IMR-90 (cell line): ENCODE measurements around the gene MYH10. TPM values are rescaled to one million over a fixed set of nuclear protein-coding genes. Genes with fewer than 3 reads are reported as not detected.
A peak's percentile ranks its signal among the peaks of the same experiment; 100 is the strongest.

ENCODE experiments used
- ATAC-seq: fragments of 200-7000 bp; cut with Tn5 transposase; 2 replicates; pipeline ENCODE4 v1.9.1; 2020; ENCODE audit warnings: low read depth, mild to moderate bottlenecking, moderate library complexity
- BruUV-seq: library from RNA; stranded (reverse); fragments of 400-500 nt; replicated peaks from 2 replicates; lab custom pipeline; 2021; lab: Mats Ljungman, UMichigan
- CTCF ChIA-PET: fragments of 300-600 bp; formaldehyde crosslinking; extraction: SDS; loops from one replicate; lab custom pipeline; 2021; ENCODE audit warnings: antibody characterized with exemption; lab: Yijun Ruan, JAX
- POLR2A ChIA-PET: fragments of 300-600 bp; sonication (Branson Sonifier 250); formaldehyde crosslinking; loops from one replicate; lab custom pipeline; 2022; ENCODE audit warnings: antibody characterized with exemption; ENCODE audit not compliant: unreplicated experiment; lab: Charles Lee
- DNase-seq: peaks from one replicate; pipeline ENCODE4 v3.0.0; 2013
- H2AFZ ChIP-seq: replicated peaks from 2 replicates; pipeline ENCODE3; 2013; ENCODE audit warnings: low read length, mild to moderate bottlenecking; ENCODE audit not compliant: poor library complexity
- H2AK5ac ChIP-seq: 2 replicates; pipeline ENCODE4 v1.6.1; 2013; ENCODE audit warnings: low read depth, low read length, inconsistent platforms
- H2AK9ac ChIP-seq: replicated peaks from 2 replicates; pipeline ENCODE3; 2013; ENCODE audit warnings: mild to moderate bottlenecking, low read depth, low read length, moderate library complexity; ENCODE audit not compliant: poor library complexity
- H2BK120ac ChIP-seq: 2 replicates; pipeline ENCODE4 v1.6.1; 2013; ENCODE audit warnings: low read depth, low read length, inconsistent platforms
- H2BK15ac ChIP-seq: 3 replicates; pipeline ENCODE4 v1.6.1; 2013; ENCODE audit warnings: low read depth, low read length, inconsistent platforms
- H2BK20ac ChIP-seq: 2 replicates; pipeline ENCODE4 v1.6.1; 2013; ENCODE audit warnings: low read depth, mild to moderate bottlenecking, inconsistent platforms, low read length, moderate library complexity
- H2BK5ac ChIP-seq: 2 replicates; pipeline ENCODE4 v1.6.1; 2013; ENCODE audit warnings: mild to moderate bottlenecking, low read depth, low read length, inconsistent platforms; ENCODE audit not compliant: poor library complexity, severe bottlenecking
- H3K14ac ChIP-seq: replicated peaks from 2 replicates; pipeline ENCODE4 v1.6.1; 2013; ENCODE audit warnings: low read depth, low read length, inconsistent platforms
- H3K18ac ChIP-seq: 2 replicates; pipeline ENCODE4 v1.6.1; 2013; ENCODE audit warnings: low read depth, low read length, control low read depth
- H3K23ac ChIP-seq: 2 replicates; pipeline ENCODE4 v1.6.1; 2013; ENCODE audit warnings: low read depth, low read length, inconsistent platforms
- H3K27ac ChIP-seq: 2 replicates; pipeline ENCODE4 v1.5.1; 2013; ENCODE audit warnings: mild to moderate bottlenecking, control low read depth, low read length; ENCODE audit not compliant: insufficient read depth
- H3K27me3 ChIP-seq: 2 replicates; pipeline ENCODE4 v1.6.1; 2013; ENCODE audit warnings: low read length; ENCODE audit not compliant: control insufficient read depth, insufficient read depth
- H3K36me3 ChIP-seq: 2 replicates; pipeline ENCODE4 v1.6.1; 2013; ENCODE audit warnings: low read length, mixed read lengths; ENCODE audit not compliant: control insufficient read depth, insufficient read depth
- H3K4ac ChIP-seq: 2 replicates; pipeline ENCODE4 v1.6.1; 2013; ENCODE audit warnings: low read depth, low read length, inconsistent platforms
- H3K4me1 ChIP-seq: 2 replicates; pipeline ENCODE4 v1.6.1; 2013; ENCODE audit warnings: low read length, mixed read lengths; ENCODE audit not compliant: control insufficient read depth, insufficient read depth
- H3K4me2 ChIP-seq: 2 replicates; pipeline ENCODE4 v1.6.1; 2013; ENCODE audit warnings: low read depth, mild to moderate bottlenecking, control low read depth, low read length, moderate library complexity
- H3K4me3 ChIP-seq: 2 replicates; pipeline ENCODE4 v1.5.1; 2013; ENCODE audit warnings: low read depth, mild to moderate bottlenecking, control low read depth, low read length, moderate library complexity; ENCODE audit not compliant: insufficient read depth
- H3K56ac ChIP-seq: 2 replicates; pipeline ENCODE4 v1.6.1; 2013; ENCODE audit warnings: low read length, inconsistent platforms; ENCODE audit not compliant: insufficient read depth; ENCODE audit errors: extremely low read depth
- H3K79me1 ChIP-seq, 2 experiments: 2 replicates each; pipeline ENCODE4 v1.6.1; 2013; ENCODE audit warnings: low read length in 2 of 2, inconsistent platforms in 1 of 2, low read depth in 1 of 2
- H3K9ac ChIP-seq: 2 replicates; pipeline ENCODE4 v1.6.1; 2013; ENCODE audit warnings: low read depth, low read length, control low read depth
- H3K9me1 ChIP-seq: 2 replicates; pipeline ENCODE4 v1.6.1; 2013; ENCODE audit warnings: low read length, inconsistent platforms; ENCODE audit not compliant: insufficient read depth
- H3K9me3 ChIP-seq: 2 replicates; pipeline ENCODE4 v1.6.1; 2013; ENCODE audit warnings: low read length; ENCODE audit not compliant: control insufficient read depth, insufficient read depth
- H4K20me1 ChIP-seq: 2 replicates; pipeline ENCODE4 v1.6.1; 2013; ENCODE audit warnings: low read length, inconsistent platforms; ENCODE audit not compliant: insufficient read depth
- H4K5ac ChIP-seq: 2 replicates; pipeline ENCODE4 v1.6.1; 2013; ENCODE audit warnings: mild to moderate bottlenecking, low read depth, low read length, control low read depth
- H4K8ac ChIP-seq, 2 experiments: 2 replicates each; pipeline ENCODE4 v1.6.1; 2013; ENCODE audit warnings: low read depth in 2 of 2, low read length in 2 of 2, control low read depth in 1 of 2, inconsistent platforms in 1 of 2
- H4K91ac ChIP-seq: 2 replicates; pipeline ENCODE4 v1.6.1; 2013; ENCODE audit warnings: low read depth, low read length, inconsistent platforms; ENCODE audit not compliant: insufficient read depth
- BHLHE40 ChIP-seq: fragments of 150-350 bp; IDR thresholded peaks from 2 replicates; pipeline ENCODE4 v1.6.1; 2016; ENCODE audit warnings: mild to moderate bottlenecking, low read depth, low read length
- CEBPB ChIP-seq: IDR thresholded peaks from 2 replicates; pipeline ENCODE4 v1.6.1; 2012; ENCODE audit warnings: low read depth, low read length, improper control_type of control experiment
- CHD1 ChIP-seq: IDR thresholded peaks from 2 replicates; pipeline ENCODE4 v1.6.1; 2012; ENCODE audit warnings: low read depth, low read length, improper control_type of control experiment
- FOS ChIP-seq: fragments of 150-350 bp; IDR thresholded peaks from 2 replicates; pipeline ENCODE4 v1.6.1; 2016; ENCODE audit warnings: low read depth, low read length
- MAFK ChIP-seq: IDR thresholded peaks from 2 replicates; pipeline ENCODE4 v1.6.1; 2012; ENCODE audit warnings: low read depth, low read length, improper control_type of control experiment
- MAZ ChIP-seq: IDR thresholded peaks from 2 replicates; pipeline ENCODE4 v1.6.1; 2012; ENCODE audit warnings: low read depth, mild to moderate bottlenecking, low read length, improper control_type of control experiment, moderate library complexity, borderline replicate concordance
- MXI1 ChIP-seq: IDR thresholded peaks from 2 replicates; pipeline ENCODE4 v1.6.1; 2012; ENCODE audit warnings: low read depth, mild to moderate bottlenecking, low read length, moderate library complexity, borderline replicate concordance
- NFE2L2 ChIP-seq: fragments of 150-350 bp; IDR thresholded peaks from 2 replicates; pipeline ENCODE4 v1.6.1; 2016; ENCODE audit warnings: low read depth, mild to moderate bottlenecking, low read length
- POLR2A ChIP-seq: IDR thresholded peaks from 2 replicates; pipeline ENCODE4 v1.6.1; 2012; ENCODE audit warnings: mild to moderate bottlenecking, low read depth, low read length
- RAD21 ChIP-seq: IDR thresholded peaks from 2 replicates; pipeline ENCODE4 v1.6.1; 2012; ENCODE audit warnings: low read length, improper control_type of control experiment
- RCOR1 ChIP-seq: IDR thresholded peaks from 2 replicates; pipeline ENCODE4 v1.6.1; 2012; ENCODE audit warnings: mild to moderate bottlenecking, low read length, improper control_type of control experiment; ENCODE audit not compliant: insufficient replicate concordance
- RFX5 ChIP-seq: IDR thresholded peaks from 2 replicates; pipeline ENCODE4 v1.8.0; 2012; ENCODE audit warnings: low read depth, mild to moderate bottlenecking, low read length, moderate library complexity
- SMC3 ChIP-seq: fragments of 150-350 bp; IDR thresholded peaks from 2 replicates; pipeline ENCODE4 v1.6.1; 2016; ENCODE audit warnings: low read depth, mild to moderate bottlenecking, antibody characterized with exemption, low read length, moderate library complexity
- WGBS, 2 experiments: methylation state at CpG; one replicate each; pipeline versions ENCODE4 v1.1.5 to v1.1.7; 2013; ENCODE audit warnings: missing lambda C conversion rate in 2 of 2; ENCODE audit not compliant: insufficient read length in 1 of 2; ENCODE audit errors: extremely low coverage in 2 of 2; 5-methylcytosine and 5-hydroxymethylcytosine counted together
- dilution Hi-C: fragments of 300-500 bp; cut with HindIII; formaldehyde crosslinking; loops from one replicate; pipeline ENCODE4 v1.14.3; 2018; ENCODE audit warnings: low sequenced_read_pairs; ENCODE audit not compliant: unreplicated experiment
- in situ Hi-C: fragments of 300-500 bp; cut with MboI; formaldehyde crosslinking; loops from 3 replicates; pipeline ENCODE4 v1.14.3; 2019; ENCODE audit warnings: low sequenced_read_pairs, inconsistent platforms, mixed read lengths
- intact Hi-C: fragments of 100-400 bp; cut with micrococcal nuclease; formaldehyde crosslinking; loops from 2 replicates; pipeline ENCODE4 v1.10.0; 2022
- polyA plus RNA-seq, 3 experiments: library from polyadenylated mRNA; depleted of rRNA; stranded (reverse); fragments of >200 nt; gene quantifications; 2 replicates each; pipeline ENCODE4 v1.2.3, GENCODE V29; 2012; ENCODE audit warnings: low replicate concordance in 1 of 3
- total RNA-seq: library from RNA; depleted of rRNA; stranded (reverse); fragments of >200 nt; gene quantifications from 2 replicates; pipeline ENCODE4 v1.2.3, GENCODE V29; 2012
- TF ChIP-seq, protein P1 (sequence below): conservative IDR thresholded peaks from 2 replicates; pipeline ENCODE4 v1.5.1; 2012; ENCODE audit warnings: mild to moderate bottlenecking, low read depth, low read length, improper control_type of control experiment
- TF ChIP-seq, protein P2 (sequence below): fragments of 150-350 bp; IDR thresholded peaks from 2 replicates; pipeline ENCODE4 v1.6.1; 2017; ENCODE audit warnings: mild to moderate bottlenecking, antibody characterized with exemption, low read length, low read depth
- TF ChIP-seq, protein P3 (sequence below): fragments of 150-350 bp; IDR thresholded peaks from 2 replicates; pipeline ENCODE4 v1.6.1; 2016; ENCODE audit warnings: low read depth, mild to moderate bottlenecking, low read length, moderate library complexity, borderline replicate concordance

Gene MYH10
- total and polyA plus RNA-seq, 2 of the 4 experiments (the other 2 are of a cell fraction), result 71.2 to 95.2 TPM

DNA sequence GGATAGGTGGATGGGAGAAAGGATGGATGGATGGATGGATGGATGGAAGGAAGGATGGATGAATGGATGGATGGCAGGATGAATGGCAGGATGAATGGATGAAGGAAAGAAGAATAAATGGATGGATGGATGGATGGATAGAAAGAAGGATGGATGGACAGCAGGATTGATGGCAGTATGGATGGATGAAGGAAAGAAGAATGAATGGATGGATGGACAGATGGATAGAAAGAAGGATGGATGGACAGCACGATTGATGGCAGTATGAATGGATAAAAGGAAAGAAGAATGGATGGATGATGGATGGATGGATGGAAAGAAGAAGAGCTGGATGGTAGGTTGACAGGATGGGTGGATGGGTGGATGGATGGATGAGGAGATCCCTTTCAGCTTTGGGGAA is 9.2 kb upstream of the MYH10 start:
- Histone ChIP-seq H3K9me3 (no peaks in the 10 kb centered on the region), H3K4me3 (no peak overlapping the region), H3K36me3 (no peaks in the 10 kb centered on the region), H3K23ac (no peak overlapping the region), H3K14ac (no peak overlapping the region), H3K56ac (no peak overlapping the region), H2BK15ac (no peak overlapping the region), H2AK5ac (no peak overlapping the region), H3K79me1 (no peaks in the 10 kb centered on the region), H3K27ac (no peak overlapping the region), H4K8ac (no peak overlapping the region), H4K91ac (no peak overlapping the region), H3K9me1 (no peaks in the 10 kb centered on the region), H2BK5ac (peak overlapping the region; percentile 50), H3K9ac (no peak overlapping the region), H2AK9ac (no peak overlapping the region), H3K27me3 (peaks cover 12% of the 10 kb centered on the region), H2AFZ (no peak overlapping the region), H3K4me1 (no peaks in the 10 kb centered on the region), H4K20me1 (no peaks in the 10 kb centered on the region), H3K4me2 (no peak overlapping the region), H2BK20ac (no peak overlapping the region), H3K4ac (no peak overlapping the region), H2BK120ac (no peak overlapping the region), H4K5ac (no peak overlapping the region), H3K18ac (no peak overlapping the region)
- TF ChIP-seq RCOR1 (no peak), CHD1 (no peak), CEBPB (no peak), NFE2L2 (no peak), POLR2A (no peak), MXI1 (no peak), MAZ (no peak), MAFK (no peak), RAD21 (no peak), BHLHE40 (no peak), RFX5 (no peak), SMC3 (no peak), FOS (no peak)
- TF ChIP-seq, protein P1, sequence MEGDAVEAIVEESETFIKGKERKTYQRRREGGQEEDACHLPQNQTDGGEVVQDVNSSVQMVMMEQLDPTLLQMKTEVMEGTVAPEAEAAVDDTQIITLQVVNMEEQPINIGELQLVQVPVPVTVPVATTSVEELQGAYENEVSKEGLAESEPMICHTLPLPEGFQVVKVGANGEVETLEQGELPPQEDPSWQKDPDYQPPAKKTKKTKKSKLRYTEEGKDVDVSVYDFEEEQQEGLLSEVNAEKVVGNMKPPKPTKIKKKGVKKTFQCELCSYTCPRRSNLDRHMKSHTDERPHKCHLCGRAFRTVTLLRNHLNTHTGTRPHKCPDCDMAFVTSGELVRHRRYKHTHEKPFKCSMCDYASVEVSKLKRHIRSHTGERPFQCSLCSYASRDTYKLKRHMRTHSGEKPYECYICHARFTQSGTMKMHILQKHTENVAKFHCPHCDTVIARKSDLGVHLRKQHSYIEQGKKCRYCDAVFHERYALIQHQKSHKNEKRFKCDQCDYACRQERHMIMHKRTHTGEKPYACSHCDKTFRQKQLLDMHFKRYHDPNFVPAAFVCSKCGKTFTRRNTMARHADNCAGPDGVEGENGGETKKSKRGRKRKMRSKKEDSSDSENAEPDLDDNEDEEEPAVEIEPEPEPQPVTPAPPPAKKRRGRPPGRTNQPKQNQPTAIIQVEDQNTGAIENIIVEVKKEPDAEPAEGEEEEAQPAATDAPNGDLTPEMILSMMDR, result no peak
- TF ChIP-seq, protein P2, sequence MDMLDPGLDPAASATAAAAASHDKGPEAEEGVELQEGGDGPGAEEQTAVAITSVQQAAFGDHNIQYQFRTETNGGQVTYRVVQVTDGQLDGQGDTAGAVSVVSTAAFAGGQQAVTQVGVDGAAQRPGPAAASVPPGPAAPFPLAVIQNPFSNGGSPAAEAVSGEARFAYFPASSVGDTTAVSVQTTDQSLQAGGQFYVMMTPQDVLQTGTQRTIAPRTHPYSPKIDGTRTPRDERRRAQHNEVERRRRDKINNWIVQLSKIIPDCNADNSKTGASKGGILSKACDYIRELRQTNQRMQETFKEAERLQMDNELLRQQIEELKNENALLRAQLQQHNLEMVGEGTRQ, result no peak
- TF ChIP-seq, protein P3, sequence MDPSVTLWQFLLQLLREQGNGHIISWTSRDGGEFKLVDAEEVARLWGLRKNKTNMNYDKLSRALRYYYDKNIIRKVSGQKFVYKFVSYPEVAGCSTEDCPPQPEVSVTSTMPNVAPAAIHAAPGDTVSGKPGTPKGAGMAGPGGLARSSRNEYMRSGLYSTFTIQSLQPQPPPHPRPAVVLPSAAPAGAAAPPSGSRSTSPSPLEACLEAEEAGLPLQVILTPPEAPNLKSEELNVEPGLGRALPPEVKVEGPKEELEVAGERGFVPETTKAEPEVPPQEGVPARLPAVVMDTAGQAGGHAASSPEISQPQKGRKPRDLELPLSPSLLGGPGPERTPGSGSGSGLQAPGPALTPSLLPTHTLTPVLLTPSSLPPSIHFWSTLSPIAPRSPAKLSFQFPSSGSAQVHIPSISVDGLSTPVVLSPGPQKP, result no peak
- dilution Hi-C loops, result no loop called here
- ChIA-PET CTCF (no interaction called here), POLR2A (no interaction called here)
- no peak for DNase-seq
- BruUV-seq, result no TSS peak
- in situ Hi-C loops, result no loop called here
- WGBS, 2 experiments, result 10% methylated on average over 1 of the region's 1 CpG; no CpG with 5 or more reads in 1 of the 2 experiments
- no peak for ATAC-seq
- intact Hi-C loops, result no loop called here
